ENCODE data around the gene ACOX3.

GRCh38 chr4:8373973-8374545 lies 66.5 kb downstream of the ACOX3 start:
- TF ChIP-seq, protein P1, sequence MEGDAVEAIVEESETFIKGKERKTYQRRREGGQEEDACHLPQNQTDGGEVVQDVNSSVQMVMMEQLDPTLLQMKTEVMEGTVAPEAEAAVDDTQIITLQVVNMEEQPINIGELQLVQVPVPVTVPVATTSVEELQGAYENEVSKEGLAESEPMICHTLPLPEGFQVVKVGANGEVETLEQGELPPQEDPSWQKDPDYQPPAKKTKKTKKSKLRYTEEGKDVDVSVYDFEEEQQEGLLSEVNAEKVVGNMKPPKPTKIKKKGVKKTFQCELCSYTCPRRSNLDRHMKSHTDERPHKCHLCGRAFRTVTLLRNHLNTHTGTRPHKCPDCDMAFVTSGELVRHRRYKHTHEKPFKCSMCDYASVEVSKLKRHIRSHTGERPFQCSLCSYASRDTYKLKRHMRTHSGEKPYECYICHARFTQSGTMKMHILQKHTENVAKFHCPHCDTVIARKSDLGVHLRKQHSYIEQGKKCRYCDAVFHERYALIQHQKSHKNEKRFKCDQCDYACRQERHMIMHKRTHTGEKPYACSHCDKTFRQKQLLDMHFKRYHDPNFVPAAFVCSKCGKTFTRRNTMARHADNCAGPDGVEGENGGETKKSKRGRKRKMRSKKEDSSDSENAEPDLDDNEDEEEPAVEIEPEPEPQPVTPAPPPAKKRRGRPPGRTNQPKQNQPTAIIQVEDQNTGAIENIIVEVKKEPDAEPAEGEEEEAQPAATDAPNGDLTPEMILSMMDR (IDR thresholded peaks at IDR 0.05): no peak
- TF ChIP-seq POLR2AphosphoS5 (IDR thresholded peaks at IDR 0.05) (no peak), EP300 (IDR thresholded peaks at IDR 0.05) (no peak)

All from stomach (tissue), 4 donors.